Measurements from ENCODE around the gene GSTA5.
"Not testable (repeated sequence)": the region's sequence is repeated elsewhere in the genome, so short reads cannot be mapped to it uniquely, and the experiment has no call there.

GRCh38 chr6:52814545-52814944, 26.1 kb downstream of the GSTA5 start:
- TF ChIP-seq, protein P1, sequence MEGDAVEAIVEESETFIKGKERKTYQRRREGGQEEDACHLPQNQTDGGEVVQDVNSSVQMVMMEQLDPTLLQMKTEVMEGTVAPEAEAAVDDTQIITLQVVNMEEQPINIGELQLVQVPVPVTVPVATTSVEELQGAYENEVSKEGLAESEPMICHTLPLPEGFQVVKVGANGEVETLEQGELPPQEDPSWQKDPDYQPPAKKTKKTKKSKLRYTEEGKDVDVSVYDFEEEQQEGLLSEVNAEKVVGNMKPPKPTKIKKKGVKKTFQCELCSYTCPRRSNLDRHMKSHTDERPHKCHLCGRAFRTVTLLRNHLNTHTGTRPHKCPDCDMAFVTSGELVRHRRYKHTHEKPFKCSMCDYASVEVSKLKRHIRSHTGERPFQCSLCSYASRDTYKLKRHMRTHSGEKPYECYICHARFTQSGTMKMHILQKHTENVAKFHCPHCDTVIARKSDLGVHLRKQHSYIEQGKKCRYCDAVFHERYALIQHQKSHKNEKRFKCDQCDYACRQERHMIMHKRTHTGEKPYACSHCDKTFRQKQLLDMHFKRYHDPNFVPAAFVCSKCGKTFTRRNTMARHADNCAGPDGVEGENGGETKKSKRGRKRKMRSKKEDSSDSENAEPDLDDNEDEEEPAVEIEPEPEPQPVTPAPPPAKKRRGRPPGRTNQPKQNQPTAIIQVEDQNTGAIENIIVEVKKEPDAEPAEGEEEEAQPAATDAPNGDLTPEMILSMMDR (conservative IDR thresholded peaks at IDR 0.05) = not testable (repeated sequence)
- not testable (repeated sequence) for TF ChIP-seq ZFX (IDR thresholded peaks at IDR 0.05)

Measured in C4-2B (cell line).